Measurements from ENCODE around the gene ZBTB7B.

ZBTB7B gene

DNA sequence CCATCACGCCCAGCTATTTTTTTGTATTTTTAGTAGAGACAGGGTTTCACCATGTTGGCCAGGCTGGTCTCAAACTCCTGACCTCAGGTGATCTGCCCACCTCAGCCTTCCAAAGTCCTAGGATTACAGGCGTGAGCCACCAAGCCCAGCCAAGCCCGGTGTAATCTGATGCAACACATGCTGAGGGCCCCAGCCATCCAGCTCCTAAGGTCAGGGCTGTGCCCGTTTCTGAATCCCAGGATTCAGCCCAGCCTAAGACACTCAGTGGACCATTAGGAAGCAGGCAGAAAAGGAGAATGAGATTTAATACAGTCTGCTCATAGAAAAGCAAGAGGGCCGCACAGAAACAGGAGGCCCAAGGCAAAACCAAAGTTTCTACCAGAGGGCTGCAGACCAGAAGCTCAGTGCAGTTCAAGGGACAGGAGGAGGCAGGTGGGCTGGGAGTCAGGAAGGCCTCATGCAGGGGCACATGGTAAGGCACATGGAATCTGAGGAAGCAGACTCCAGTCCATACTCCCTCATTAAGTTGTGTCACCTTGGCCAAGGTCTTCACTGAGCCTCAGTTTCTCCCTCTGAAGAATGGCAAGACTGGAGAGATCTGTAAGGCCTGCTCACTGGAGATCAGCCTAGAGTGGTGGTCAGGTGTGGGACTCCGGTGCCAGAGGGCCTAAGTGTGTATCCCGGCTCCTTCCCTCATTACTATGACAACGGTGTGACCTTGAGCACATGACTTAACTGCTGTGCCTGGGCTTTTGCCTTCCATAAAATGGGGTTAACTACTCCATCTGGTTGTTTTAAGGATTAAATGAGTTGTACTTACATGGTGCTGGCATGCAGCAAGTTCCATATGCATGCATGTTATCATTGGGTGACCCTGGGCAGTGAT, 46.1 kb downstream of the ZBTB7B start:
- TF ChIP-seq ZNF274 (IDR thresholded peaks at IDR 0.05; ENCODE audit: low read depth, low read length), result no peak

DNA sequence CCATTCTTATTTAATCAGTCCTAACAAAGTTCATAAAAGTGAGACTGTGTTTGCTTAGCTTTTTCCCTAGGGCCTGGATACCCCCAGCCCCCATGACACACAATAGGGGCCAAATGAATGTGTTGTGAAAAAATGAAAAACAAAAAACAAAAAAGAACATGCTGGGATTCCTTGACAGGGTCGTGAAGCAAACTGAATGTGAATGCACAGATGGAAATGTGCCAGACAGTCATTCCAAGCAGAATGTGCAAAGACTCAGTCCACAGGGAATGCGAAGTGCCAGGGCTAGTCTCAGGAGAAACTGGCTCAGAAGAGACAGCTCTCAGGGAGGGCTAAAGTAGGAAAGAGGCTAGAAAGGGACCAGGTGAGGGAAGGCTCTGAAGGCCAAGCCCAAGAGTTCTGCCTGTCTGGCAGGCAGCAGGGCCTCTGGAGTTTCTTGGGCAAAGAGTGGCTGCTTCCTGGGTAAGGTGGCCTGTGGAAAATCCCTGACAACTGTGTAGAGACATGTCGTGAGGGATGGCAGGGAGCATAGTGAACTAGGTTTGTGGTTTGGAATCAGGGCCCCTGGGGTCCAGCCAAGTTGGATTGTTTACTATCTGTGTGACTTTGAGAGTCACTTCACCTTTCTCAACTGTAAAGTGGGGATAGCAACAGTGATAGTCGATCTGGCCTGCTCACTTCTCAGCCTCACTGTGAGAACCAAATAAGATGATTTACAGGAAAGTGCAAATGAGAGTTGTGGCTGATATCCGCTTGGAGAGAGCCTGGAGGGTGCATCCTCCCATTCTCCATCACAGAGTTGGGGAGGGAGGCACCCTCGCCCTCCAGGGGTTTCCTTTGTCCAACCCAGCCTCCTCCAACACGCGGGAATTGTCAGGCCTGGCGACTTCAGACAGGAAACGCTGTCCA, 47.3 kb downstream of the ZBTB7B start:
- peak overlapping the region; percentile 82; the same call in 1 of the 2 replicates for H3K4me3 ChIP-seq (ENCODE audit: low read length)

More for the DNA sequence above, 46.1 kb downstream of the ZBTB7B start:
- H3K4me3 ChIP-seq (ENCODE audit: low read length), result no peak overlapping the region

DNA sequence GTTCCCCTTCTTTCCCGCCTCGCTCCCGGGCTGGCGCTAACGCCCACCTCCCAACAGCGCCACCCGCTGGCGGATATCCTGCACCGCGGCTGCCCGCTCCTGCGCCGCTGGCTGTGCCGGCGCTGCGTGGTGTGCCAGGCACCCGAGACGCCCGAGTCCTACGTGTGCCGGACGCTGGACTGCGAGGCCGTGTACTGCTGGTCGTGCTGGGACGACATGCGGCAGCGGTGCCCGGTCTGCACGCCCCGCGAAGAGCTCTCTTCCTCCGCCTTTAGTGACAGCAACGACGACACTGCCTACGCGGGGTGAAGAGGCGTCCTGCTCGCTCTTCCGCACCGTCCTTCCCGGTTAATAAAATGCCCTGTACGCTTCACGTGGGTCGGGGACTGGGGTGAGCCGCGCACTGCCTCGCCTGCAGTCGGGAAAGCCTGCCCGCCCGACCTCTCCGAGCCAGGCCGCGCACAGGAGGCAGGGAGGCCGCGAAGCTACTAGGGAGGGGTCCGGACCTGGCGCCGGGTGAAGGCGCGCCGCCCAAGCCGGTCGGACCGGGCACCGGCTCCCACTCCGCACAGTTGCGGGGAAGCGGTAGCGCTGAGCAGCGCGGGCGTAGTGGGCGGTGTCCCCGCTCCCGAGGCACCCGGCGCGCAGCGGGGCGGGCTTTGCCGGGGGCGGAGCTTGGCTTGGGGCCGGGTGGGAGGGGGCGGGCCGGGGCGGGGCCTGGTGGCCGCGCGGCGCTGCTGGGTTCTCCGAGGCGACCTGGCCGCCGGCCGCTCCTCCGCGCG, 48.1 kb downstream of the ZBTB7B start, which contains the start of gene ADAM15:
ADAM15 (plus strand) TSS at position 757 of the 782 bp plus-strand sequence. CDS start 71 bp downstream, outside the sequence.
- H3K4me3 ChIP-seq (ENCODE audit: low read length), result peak within 1 kb of the TSS; percentile 82
- no peak for TF ChIP-seq ZNF274 (IDR thresholded peaks at IDR 0.05; ENCODE audit: low read depth, low read length)

More for the DNA sequence above, 47.3 kb downstream of the ZBTB7B start:
- TF ChIP-seq ZNF274 (IDR thresholded peaks at IDR 0.05; ENCODE audit: low read depth, low read length), result no peak

DNA sequence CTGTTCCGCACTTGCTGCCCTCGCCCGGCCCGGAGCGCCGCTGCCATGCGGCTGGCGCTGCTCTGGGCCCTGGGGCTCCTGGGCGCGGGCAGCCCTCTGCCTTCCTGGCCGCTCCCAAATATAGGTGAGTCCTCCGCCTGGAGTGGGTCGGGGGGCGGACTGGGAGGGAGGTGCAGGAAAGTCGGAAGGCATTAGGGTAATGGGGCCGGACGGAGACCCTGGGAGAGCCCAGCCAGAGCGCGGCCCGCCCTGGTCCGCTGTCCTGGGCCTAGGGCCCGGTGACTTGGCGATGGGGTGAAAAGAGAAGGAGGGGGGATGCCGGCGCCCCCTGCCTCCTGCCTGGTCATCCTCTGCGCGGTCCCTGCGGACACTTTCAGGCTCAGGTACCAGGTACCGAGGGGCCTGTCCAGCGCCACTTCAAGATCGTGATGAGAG, 48.8 kb downstream of the ZBTB7B start:
- H3K4me3 ChIP-seq (ENCODE audit: low read length), result peak overlapping the region; percentile 81
- TF ChIP-seq ZNF274 (IDR thresholded peaks at IDR 0.05; ENCODE audit: low read depth, low read length), result no peak

DNA sequence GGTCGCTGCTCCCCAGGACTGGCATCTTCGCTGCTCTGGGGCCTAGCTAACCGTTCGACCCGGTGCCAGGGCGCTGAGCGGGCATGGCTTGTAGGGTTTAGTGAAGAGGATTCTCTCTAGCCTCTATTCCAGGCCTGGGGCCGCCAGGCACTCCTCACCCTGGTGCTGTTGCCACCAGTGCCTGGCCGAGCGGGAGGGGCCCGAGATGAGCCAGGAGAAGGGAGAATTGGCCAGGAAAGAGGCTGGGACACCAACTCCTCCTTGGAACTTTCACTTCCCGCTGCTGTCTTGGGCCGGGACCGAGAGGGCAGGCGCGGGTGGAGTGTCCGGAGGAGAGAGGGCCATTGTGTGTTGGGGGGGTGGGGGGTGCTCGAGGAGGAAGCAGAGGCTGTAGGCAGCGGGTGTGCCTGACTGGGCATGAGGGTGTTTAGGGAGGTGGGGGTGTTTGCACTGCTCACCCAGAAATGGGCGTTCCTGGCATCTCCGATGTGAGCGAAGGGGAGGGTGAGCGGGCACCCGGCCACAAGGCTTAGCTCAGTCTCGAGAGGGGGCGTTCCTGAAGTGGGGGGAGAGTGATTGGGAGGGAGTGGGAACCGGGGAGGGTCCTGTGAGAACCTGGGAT, 49.3 kb downstream of the ZBTB7B start:
- TF ChIP-seq ZNF274 (IDR thresholded peaks at IDR 0.05; ENCODE audit: low read depth, low read length), result no peak
- H3K4me3 ChIP-seq (ENCODE audit: low read length), result peak overlapping the region; percentile 81

DNA sequence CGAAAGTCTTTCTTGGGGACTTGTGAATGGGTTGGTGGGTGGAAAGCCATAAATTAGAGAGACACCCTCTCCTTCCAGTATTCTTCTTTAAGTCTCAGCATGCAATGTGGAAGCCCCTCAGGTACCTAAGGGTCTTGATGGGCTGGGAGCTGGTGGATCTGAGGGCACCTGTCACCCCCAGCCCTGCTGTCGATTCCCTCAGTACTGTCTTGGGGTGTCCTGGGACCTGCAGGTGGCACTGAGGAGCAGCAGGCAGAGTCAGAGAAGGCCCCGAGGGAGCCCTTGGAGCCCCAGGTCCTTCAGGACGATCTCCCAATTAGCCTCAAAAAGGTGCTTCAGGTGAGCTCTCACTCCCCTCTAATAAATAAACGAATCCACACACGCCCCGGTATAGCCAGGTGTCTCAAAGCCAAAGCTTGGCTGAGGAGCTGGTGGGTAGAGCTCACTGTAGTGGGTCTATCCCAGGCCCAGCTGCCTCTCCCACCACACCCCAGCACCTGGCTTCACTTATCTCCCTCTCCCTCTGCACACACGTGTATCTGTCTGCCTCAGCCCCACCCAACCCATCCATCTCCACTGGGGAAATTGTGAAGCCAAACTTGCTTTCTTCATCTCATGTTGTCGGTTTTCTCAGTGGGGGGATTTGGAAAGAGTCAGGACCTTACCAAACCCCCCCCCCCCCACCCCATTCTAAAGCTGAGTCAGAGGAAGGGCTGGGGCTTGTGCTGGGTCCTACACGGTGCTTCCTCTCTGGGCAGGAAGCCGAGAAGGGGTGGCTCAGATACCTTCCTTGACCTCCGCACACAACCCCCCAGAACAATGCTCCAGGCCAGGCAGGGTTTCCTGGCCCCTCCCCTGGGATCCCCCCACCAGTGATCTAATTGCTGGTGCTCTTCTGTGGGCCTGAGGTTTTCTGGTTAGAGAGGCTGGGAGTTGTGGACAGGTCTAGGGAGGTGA, 50.1 kb downstream of the ZBTB7B start:
- H3K4me3 ChIP-seq (ENCODE audit: low read length), result peak overlapping the region; percentile 81; the same call in 1 of the 2 replicates
- TF ChIP-seq ZNF274 (IDR thresholded peaks at IDR 0.05; ENCODE audit: low read depth, low read length), result no peak

DNA sequence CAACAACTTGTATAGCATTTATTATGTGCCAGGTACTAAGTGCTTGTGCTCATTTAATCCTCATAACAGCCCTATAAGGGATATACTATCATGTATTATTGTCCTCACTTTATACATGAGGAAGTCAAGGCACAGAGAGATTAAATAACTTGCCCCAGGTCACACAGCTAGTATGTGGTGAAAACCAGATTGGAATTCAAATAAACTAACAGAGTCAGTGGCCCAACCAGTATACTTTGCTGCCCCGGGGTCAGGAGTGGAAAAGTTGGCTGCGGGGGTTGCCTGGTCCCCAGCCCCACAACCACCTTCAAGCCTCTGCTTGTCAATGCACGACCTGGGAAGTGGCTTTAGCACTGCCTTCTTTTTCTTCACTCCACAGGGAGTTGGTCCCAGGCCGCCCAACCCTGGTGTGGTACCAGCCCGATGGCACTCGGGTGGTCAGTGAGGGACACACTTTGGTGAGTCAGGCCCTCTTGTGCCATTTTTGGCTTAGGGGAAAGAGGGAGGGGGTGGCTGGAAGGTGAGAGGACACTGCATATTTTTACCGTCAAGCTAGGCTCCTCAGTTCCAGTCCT, 51.0 kb downstream of the ZBTB7B start:
- TF ChIP-seq ZNF274 (IDR thresholded peaks at IDR 0.05; ENCODE audit: low read depth, low read length), result no peak
- H3K4me3 ChIP-seq (ENCODE audit: low read length), result no peak overlapping the region

DNA sequence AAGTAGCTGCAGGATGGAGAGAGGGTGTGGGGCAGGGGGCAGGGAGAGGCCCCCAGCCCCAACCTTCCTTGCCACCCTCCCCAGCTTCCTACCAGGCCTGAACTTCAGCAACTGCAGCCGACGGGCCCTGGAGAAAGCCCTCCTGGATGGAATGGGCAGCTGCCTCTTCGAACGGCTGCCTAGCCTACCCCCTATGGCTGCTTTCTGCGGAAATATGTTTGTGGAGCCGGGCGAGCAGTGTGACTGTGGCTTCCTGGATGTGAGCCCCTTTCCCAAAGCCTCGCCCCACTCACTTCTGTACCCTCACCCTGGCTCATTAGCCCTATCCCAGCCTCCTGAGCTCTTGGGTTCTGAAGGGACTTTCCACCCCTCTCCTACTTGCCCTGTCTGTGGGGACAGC, 54.5 kb downstream of the ZBTB7B start:
- TF ChIP-seq ZNF274 (IDR thresholded peaks at IDR 0.05; ENCODE audit: low read depth, low read length), result no peak
- no peak overlapping the region for H3K4me3 ChIP-seq (ENCODE audit: low read length)

DNA sequence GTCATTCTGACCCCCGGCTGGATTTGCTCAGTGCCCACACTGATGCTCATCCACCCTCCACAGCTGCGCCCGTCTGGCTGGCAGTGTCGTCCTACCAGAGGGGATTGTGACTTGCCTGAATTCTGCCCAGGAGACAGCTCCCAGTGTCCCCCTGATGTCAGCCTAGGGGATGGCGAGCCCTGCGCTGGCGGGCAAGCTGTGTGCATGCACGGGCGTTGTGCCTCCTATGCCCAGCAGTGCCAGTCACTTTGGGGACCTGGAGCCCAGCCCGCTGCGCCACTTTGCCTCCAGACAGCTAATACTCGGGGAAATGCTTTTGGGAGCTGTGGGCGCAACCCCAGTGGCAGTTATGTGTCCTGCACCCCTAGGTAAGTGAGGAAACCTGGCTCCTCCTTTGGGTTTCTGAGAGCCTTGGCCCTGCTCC, 55.2 kb downstream of the ZBTB7B start:
- H3K4me3 ChIP-seq (ENCODE audit: low read length), result no peak overlapping the region
- no peak for TF ChIP-seq ZNF274 (IDR thresholded peaks at IDR 0.05; ENCODE audit: low read depth, low read length)

DNA sequence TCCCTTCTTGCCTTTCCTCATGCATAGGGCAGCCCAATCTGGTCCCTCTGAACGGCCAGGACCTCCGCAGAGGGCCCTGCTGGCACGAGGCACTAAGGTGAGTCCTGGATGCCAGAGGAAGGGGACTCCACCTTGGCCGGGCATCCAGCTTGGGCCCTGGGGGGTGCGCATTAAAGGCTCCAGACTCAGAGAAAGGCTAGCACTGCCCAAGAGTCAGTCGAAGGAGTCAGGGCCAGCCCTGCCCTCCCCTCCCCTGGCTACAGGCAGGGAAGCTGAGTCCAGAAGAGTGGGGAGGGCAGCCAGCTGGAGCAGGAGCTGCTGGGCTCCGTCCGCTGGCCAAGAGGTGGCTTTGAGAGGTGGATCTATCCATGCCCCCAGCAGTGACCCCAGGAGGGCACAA, 58.1 kb downstream of the ZBTB7B start:
- H3K4me3 ChIP-seq (ENCODE audit: low read length), result no peak overlapping the region
- no peak for TF ChIP-seq ZNF274 (IDR thresholded peaks at IDR 0.05; ENCODE audit: low read depth, low read length)

DNA sequence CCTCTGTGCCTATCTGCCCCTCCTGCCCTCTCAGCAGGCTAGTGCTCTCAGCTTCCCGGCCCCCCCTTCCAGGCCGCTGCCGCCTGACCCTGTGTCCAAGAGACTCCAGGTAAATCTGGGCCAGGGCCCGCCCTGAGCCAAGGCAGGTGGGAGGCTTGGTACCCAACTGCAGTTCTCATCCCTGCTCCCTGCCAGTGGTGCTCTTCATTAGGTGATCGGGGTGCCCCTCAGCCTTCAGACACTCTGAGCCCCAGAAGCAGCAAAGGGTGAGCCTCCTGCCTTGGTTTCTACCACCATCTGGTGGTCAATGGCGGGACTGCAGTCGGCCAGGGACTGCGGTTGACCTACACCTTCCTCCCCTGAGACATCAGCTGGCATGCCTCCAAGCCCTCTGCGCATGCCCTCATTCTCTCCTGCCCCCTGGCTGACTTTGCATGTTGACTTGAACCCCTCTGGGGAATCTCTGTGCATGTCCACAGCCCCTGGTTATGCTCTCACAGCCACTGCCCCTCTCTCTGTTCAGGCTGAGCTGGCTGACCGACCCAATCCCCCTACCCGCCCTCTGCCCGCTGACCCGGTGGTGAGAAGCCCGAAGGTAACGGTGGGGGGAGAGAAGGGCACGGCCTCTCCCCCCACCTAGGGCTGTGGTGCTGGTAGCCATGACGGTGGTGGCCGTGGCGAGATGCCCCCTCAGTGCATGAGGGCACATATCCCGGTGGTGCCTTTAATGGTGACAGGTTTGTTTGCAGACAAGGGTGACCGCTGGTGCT, 59.0 kb downstream of the ZBTB7B start:
- no peak for TF ChIP-seq ZNF274 (IDR thresholded peaks at IDR 0.05; ENCODE audit: low read depth, low read length)
- no peak overlapping the region for H3K4me3 ChIP-seq (ENCODE audit: low read length)
